Activated CD4-positive, alpha-beta T cell treated with anti-CD3 and anti-CD28 coated beads, Interleukin-2, amount 50 U/mL, for 48 hours (primary cell): Measurements from ENCODE around the gene UVRAG.
"Not testable (repeated sequence)": the region's sequence is repeated elsewhere in the genome, so short reads cannot be mapped to it uniquely, and the experiment has no call there.

ENCODE experiments used
- DNase-seq, 2 experiments: peaks; one replicate each; pipeline ENCODE4 v3.0.0-alpha.2; 2020

Gene UVRAG

DNA sequence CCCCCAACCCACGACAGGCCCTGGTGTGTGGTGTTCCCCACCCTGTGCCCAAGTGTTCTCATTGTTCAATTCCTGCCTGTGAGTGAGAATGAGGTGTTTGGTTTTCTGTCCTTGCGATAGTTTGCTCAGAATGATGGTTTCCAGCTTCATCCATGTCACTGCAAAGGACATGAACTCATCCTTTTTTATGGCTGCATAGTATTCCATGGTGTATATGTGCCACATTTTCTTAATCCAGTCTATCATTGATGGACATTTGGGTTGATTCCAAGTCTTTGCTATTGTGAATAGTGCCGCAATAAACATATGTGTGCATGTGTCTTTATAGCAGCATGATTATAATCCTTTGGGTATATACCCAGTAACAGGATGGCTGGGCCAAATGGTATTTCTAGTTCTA, 158.7 kb downstream of the UVRAG start:
- DNase-seq: not testable (repeated sequence)

- DNase-seq: not testable (repeated sequence)
Observed at GRCh38 chr11:75979075-75979474, 164.1 kb downstream of the UVRAG start.

GRCh38 chr11:75979479-75980027, 164.5 kb downstream of the UVRAG start:
- not testable (repeated sequence) for DNase-seq

DNA sequence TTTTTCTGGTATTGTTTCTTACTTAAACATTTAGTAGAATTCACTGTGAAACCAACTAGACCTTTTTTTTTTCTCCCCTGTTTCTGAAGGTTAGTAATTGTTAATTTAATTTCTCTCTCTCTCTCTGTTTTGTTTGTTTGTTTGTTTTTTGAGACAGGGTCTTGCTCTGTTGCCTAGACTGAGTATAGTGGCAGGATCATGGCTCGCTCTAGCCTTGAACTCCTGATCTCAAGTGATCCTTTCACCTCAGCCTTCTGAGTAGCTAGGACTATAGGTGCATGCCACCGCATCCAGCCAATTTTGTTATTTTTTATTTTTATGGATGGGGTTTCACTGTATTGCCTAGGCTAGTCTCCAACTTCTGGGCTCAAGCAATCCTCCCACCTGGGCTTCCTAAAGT, 165.0 kb downstream of the UVRAG start:
- DNase-seq: no peak

- no peak for DNase-seq
Observed at GRCh38 chr11:75981546-75981945, 166.5 kb downstream of the UVRAG start.

DNA sequence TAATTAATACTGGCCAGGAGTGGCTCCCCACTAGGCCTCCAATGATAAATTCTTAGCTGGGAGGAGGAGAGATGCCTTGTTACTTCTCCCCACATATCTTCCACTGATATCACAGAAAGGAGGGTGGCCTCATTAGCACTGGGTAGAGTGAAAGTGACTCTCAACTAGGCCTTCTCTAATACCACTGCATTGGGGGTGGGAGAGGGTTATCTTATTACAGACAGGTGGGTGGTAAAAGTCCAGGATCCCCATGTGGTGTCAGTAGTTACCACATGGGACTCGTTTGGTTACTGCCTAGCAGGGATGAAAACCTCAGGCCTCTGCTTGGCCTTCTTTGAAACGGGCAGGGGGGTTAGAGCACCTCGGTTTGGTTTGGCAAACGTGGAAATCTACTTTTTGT, 167.3 kb downstream of the UVRAG start:
- no peak for DNase-seq

GRCh38 chr11:75986966-75987365, 172.0 kb downstream of the UVRAG start:
- no peak for DNase-seq

DNA sequence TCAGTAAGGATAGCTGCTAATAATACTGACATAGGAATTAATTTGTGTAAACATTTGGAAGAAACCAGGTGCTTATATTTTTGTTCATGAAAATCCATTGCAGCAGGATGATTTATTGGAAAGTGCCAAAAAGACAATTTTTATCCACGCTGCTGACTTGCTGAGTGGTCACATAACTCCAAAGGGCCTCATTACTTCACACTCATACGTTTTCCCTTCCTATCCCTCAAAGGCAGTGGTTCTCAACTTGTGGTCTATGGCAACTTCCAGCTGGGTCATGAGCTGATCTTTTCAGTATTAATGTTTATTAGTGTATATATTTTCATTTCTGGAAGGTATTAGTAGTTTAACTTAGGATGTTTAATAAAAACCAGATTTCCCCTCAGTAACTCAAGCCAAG, 178.1 kb downstream of the UVRAG start:
- DNase-seq: no peak

GRCh38 chr11:75994616-75995015, 179.6 kb downstream of the UVRAG start:
- no peak for DNase-seq

- DNase-seq: no peak
Observed at GRCh38 chr11:75996523-75997442, 181.8 kb downstream of the UVRAG start.

GRCh38 chr11:76004400-76004799, 189.4 kb downstream of the UVRAG start:
- DNase-seq: no peak

DNA sequence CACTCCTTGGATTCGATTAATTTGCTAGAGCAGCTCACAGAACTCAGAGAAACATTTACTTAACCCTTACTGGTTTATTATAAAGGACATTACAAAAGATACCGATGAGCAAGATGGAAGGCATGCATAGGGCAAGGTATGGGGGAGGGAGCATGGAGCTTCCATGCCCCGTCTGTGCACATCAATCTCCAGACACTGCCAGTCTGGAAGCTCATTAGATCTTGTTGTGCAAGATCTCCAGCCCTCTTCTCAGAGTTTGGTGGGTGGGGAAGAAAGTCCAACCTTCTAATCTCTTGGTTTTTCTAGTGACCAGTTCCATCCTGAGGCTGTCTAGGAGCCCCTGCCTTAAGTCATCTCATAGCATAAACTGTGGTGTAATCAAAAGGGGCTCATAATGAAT, 190.7 kb downstream of the UVRAG start:
- no peak for DNase-seq

DNA sequence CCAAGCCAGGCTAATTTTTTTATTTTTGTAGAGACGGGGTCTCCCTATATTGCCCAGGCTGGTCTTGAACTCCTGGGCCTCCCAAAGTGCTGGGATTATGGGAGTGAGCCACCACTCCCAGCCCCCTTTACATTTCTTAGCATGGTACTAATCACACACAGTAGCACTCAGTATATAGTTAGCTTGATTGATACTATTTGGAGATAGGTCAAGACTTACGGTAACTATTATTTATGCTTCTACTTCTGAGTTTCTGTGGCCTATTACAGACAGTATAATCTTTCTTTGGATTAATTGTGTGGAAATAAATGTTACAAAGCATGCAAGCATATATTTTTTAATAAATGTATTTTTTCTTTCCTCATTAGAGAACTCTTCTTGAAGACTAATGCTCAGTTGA, 192.2 kb downstream of the UVRAG start:
- no peak for DNase-seq

DNA sequence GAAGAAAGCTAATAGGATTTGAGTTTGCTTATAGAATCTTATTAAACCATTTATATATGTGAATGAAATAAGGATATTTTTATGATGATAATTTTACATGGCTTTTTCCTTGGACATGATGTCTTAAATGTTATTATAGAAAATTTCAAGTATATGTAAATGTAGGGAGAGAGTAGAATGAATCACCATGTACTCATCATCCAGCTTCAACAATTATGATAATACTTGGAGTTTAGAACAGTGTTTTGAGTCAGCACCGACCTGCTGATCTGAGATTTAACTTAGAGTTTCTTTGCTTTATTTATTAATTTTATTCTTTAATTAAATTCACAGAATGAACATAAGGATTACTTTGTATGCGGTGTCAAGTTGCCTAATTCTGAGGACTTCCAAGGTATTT, 193.5 kb downstream of the UVRAG start:
- DNase-seq: no peak

DNA sequence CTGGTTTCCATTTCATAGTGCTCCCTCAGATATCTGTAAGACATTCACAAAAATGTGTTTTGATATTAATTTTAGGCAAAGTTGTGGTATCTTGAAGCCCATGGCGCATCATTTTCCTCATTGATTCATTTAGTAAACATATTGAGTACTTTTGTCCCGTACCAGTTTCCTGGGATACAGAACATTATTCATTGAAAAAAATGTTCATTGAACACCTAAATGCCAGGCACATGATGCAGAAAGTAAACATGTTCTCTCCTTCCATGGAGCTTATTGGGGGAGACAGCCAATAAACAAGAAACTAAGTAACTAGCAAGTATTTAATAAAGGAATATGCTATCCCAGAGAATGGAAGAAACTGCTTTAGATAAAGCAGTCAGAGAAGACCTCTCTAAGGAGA, 195.0 kb downstream of the UVRAG start:
- no peak for DNase-seq

GRCh38 chr11:76013526-76013925, 198.5 kb downstream of the UVRAG start:
- no peak for DNase-seq

GRCh38 chr11:76023236-76024068, 208.4 kb downstream of the UVRAG start:
- no peak for DNase-seq

- DNase-seq: no peak
Observed at GRCh38 chr11:76025068-76025467, 210.1 kb downstream of the UVRAG start.

DNA sequence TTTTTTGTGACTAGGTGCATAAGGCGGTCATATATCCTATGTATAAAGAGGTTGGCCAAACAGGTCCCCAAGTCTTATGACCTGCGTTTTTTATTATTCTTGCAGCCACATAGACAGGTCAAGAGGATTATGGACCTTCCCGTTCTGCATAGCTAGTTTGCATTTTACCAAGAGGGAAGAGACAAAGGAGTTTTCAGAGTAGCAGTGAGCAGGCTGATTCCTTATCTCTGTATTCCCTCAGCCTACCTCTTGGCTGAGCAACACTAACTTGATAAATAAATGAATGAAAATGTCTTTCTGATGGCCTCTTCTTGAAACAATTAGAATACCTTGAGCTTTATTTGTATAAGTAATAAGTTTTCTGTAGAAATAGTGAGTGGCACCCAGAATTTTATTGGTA, 210.8 kb downstream of the UVRAG start:
- no peak for DNase-seq

DNA sequence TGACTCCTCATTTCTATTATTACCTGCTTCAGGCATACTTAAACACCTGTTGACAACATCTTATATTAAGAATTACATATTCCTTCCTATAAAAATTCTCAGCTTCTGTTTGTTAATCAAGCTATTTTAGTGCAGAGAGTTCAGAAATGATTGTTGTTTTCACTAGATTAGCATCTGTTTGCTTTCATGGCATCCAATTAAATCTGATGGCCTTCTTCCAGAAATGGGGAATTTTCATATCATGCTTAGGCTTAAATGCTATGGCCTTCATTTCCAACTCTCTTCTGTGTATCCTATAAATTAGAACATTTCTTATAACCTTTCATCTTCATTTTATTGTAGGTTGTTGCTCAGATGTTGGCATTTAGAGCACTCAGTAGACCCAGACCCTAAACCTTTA, 211.3 kb downstream of the UVRAG start:
- DNase-seq: no peak

DNA sequence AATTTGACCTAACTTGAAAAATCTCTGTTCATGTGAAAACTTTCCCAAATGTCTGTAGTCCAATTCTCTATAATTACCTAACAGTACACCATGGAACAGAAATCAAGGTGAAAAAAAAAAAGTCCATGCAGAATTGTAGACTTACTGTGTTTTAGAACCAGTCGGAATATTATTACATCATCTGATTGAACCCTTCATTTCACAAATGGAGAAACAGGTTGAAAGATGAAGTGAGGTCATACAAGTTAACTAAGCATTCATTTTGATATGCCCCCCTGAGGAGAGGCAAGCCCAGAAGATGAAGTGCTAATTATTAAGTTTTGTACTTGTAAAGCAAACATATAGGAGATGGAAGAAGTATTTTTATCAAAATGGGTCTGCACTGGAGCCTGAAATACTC, 211.9 kb downstream of the UVRAG start:
- DNase-seq: no peak

- DNase-seq: no peak
Observed at GRCh38 chr11:76030286-76030685, 215.3 kb downstream of the UVRAG start.

DNA sequence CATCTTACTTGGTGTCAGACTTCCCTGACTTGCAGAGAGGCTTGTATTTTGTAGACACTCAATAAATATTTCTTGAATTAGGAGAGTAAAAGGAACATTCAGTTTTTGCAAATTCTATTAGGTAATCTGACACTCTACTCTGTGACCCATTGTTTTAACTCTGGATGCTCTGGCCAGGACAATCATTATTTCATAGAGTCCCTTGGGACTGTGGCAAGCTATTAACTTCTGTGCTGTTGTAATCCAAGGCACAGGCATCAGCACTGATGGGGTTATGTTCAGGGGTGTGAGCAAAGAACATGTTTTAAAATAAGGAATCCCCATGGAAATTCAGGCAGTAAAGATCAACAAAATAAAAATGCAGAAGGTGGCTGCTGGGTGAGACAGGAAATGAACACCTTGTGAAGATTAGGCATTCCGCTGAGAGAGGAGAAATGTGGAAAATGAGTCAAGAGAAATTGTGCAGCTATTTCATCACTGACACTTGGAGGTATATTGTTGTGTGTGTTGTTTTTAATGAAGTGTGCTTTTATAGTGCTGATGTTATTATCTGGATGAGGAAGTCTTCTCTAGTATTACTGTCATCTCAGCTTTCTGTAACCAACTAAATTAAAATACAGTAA, 216.1 kb downstream of the UVRAG start:
- DNase-seq: no peak
